GM23338 (cell line): ENCODE measurements around the gene IARS2. TPM values are rescaled to one million over a fixed set of nuclear protein-coding genes. Genes with fewer than 3 reads are reported as not detected.

Experiments
- ATAC-seq: fragments of 200-7000 bp; cut with Tn5 transposase; 3 replicates; pipeline ENCODE4 v1.9.1; 2020
- DNase-seq: peaks from one replicate; pipeline ENCODE4 v3.0.0-alpha.2; 2015; ENCODE audit warnings: low spot score
- H2AFZ ChIP-seq: fragments of 200-600 bp; sonication (generic); 2 replicates; pipeline ENCODE4 v1.8.0; 2016; ENCODE audit warnings: antibody characterized with exemption, mild to moderate bottlenecking, moderate library complexity
- H3F3A ChIP-seq: fragments of 200-600 bp; sonication (generic); replicated peaks from 2 replicates; pipeline ENCODE4 v1.8.0; 2017; ENCODE audit warnings: antibody characterized with exemption, mixed run types, low read depth
- H3K27ac ChIP-seq: fragments of 200-600 bp; sonication (generic); 2 replicates; pipeline ENCODE4 v1.6.1; 2016; ENCODE audit warnings: low read depth
- H3K27me3 ChIP-seq: fragments of 200-600 bp; sonication (generic); 2 replicates; pipeline ENCODE4 v1.8.0; 2016; ENCODE audit warnings: mild to moderate bottlenecking, mixed run types, moderate library complexity; ENCODE audit not compliant: insufficient read depth
- H3K36me3 ChIP-seq: fragments of 200-600 bp; sonication (generic); 2 replicates; pipeline ENCODE4 v1.8.0; 2016; ENCODE audit warnings: mild to moderate bottlenecking; ENCODE audit not compliant: insufficient read depth
- H3K4me1 ChIP-seq: fragments of 200-600 bp; sonication (generic); 2 replicates; pipeline ENCODE4 v1.8.0; 2016; ENCODE audit warnings: mild to moderate bottlenecking, moderate library complexity; ENCODE audit not compliant: insufficient read depth
- H3K4me2 ChIP-seq: fragments of 200-600 bp; sonication (generic); 2 replicates; pipeline ENCODE4 v1.7.1; 2017; ENCODE audit warnings: mixed run types
- H3K4me3 ChIP-seq: fragments of 200-600 bp; sonication (generic); 2 replicates; pipeline ENCODE4 v1.6.1; 2016; ENCODE audit warnings: mixed run types
- H3K79me2 ChIP-seq: fragments of 200-600 bp; sonication (generic); replicated peaks from 2 replicates; pipeline ENCODE4 v1.8.0; 2017; ENCODE audit warnings: mild to moderate bottlenecking; ENCODE audit not compliant: insufficient read depth
- H3K9me2 ChIP-seq: fragments of 200-600 bp; sonication (generic); 2 replicates; pipeline ENCODE4 v1.8.0; 2017; ENCODE audit not compliant: insufficient read depth
- H4K20me1 ChIP-seq: fragments of 200-600 bp; sonication (generic); replicated peaks from 2 replicates; pipeline ENCODE4 v1.8.0; 2017; ENCODE audit warnings: mild to moderate bottlenecking; ENCODE audit not compliant: insufficient read depth
- H3K27ac Mint-ChIP-seq: 2 replicates; pipeline ENCODE4 v1.8.0; 2020; ENCODE audit warnings: inconsistent platforms, mild to moderate bottlenecking, moderate library complexity, mixed read lengths
- H3K27me3 Mint-ChIP-seq: 3 replicates; pipeline ENCODE4 v1.8.0; 2022; ENCODE audit warnings: low read depth, mild to moderate bottlenecking, moderate library complexity, mixed read lengths, inconsistent platforms; ENCODE audit not compliant: insufficient read depth, poor library complexity
- H3K36me3 Mint-ChIP-seq: 3 replicates; pipeline ENCODE4 v1.8.0; 2021; ENCODE audit warnings: low read depth, mild to moderate bottlenecking, inconsistent platforms, moderate library complexity, mixed read lengths
- H3K4me1 Mint-ChIP-seq: 3 replicates; pipeline ENCODE4 v1.8.0; 2020; ENCODE audit warnings: mild to moderate bottlenecking, inconsistent platforms, mixed read lengths
- H3K4me3 Mint-ChIP-seq: 3 replicates; pipeline ENCODE4 v1.8.0; 2021; ENCODE audit warnings: moderate library complexity, mild to moderate bottlenecking, inconsistent platforms, mixed read lengths
- H3K9me3 Mint-ChIP-seq: 3 replicates; pipeline ENCODE4 v1.8.0; 2020; ENCODE audit warnings: moderate library complexity, mild to moderate bottlenecking, inconsistent platforms, mixed read lengths
- CREB1 ChIP-seq: fragments of 250-450 bp; sonication (Bioruptor Pico); IDR thresholded peaks from 2 replicates; pipeline ENCODE4 v1.5.0; 2020; ENCODE audit warnings: low read depth, mild to moderate bottlenecking, moderate library complexity
- EZH2 ChIP-seq: fragments of 200-600 bp; sonication (generic); IDR thresholded peaks from one replicate; pipeline ENCODE4 v1.8.0; 2017; ENCODE audit warnings: antibody characterized with exemption, mild to moderate bottlenecking, low read depth; ENCODE audit not compliant: unreplicated experiment
- EZH2phosphoT487 ChIP-seq: fragments of 200-600 bp; sonication (generic); IDR thresholded peaks from one replicate; pipeline ENCODE4 v1.8.1; 2018; ENCODE audit warnings: antibody characterized with exemption; ENCODE audit not compliant: unreplicated experiment
- JUNB ChIP-seq: IDR thresholded peaks from one replicate; pipeline ENCODE4 v1.6.1; 2016; ENCODE audit warnings: antibody characterized with exemption; ENCODE audit not compliant: unreplicated experiment
- NANOG ChIP-seq: IDR thresholded peaks from 2 replicates; pipeline ENCODE4 v1.6.1; 2016; ENCODE audit warnings: antibody characterized with exemption, borderline replicate concordance
- POLR2AphosphoS5 ChIP-seq: IDR thresholded peaks from 2 replicates; pipeline ENCODE4 v1.6.1; 2016; ENCODE audit warnings: antibody characterized with exemption, low read depth
- STAT1 ChIP-seq: IDR thresholded peaks from one replicate; pipeline ENCODE4 v1.6.1; 2016; ENCODE audit warnings: antibody characterized with exemption; ENCODE audit not compliant: unreplicated experiment
- ZNF114 ChIP-seq: fragments of 250-450 bp; sonication (Bioruptor Pico); IDR thresholded peaks from 2 replicates; pipeline ENCODE4 v1.5.0; 2020; ENCODE audit warnings: mild to moderate bottlenecking, moderate library complexity
- ZNF331 ChIP-seq: fragments of 250-450 bp; sonication (Bioruptor Pico); IDR thresholded peaks from 2 replicates; pipeline ENCODE4 v1.5.0; 2020; ENCODE audit warnings: low read depth, mild to moderate bottlenecking, moderate library complexity
- polyA plus RNA-seq: library from polyadenylated mRNA; unstranded; fragments of >200 nt; fragmentation: Nextera tagmentation; extraction: Ambion mirVana; gene quantifications from 2 replicates; pipeline ENCODE4 v1.2.1, GENCODE V29; 2016
- total RNA-seq: library from RNA; depleted of rRNA; stranded (reverse); fragments of >200 nt; shearing (Covaris generic); gene quantifications from 2 replicates; pipeline ENCODE4 v1.2.3, GENCODE V29; 2014
- TF ChIP-seq, protein P1 (sequence below): fragments of 250-450 bp; sonication (Bioruptor Pico); IDR thresholded peaks from 2 replicates; pipeline ENCODE4 v1.5.0; 2020; ENCODE audit warnings: mild to moderate bottlenecking, moderate library complexity
- TF ChIP-seq, protein P2 (sequence below): IDR thresholded peaks from 2 replicates; pipeline ENCODE4 v1.6.1; 2016; ENCODE audit warnings: antibody characterized with exemption
- TF ChIP-seq, protein P3 (sequence below): IDR thresholded peaks from one replicate; pipeline ENCODE4 v1.6.1; 2018; ENCODE audit warnings: antibody characterized with exemption; ENCODE audit not compliant: unreplicated experiment
- TF ChIP-seq, protein P4 (sequence below), 2 experiments: fragments of 200-600 bp in 1 of 2; sonication (generic) in 1 of 2; conservative IDR thresholded peaks; 2 replicates each; pipeline versions ENCODE4 v1.5.1 to v1.6.1; 2016 to 2017; ENCODE audit warnings: antibody characterized with exemption in 2 of 2, low read depth in 2 of 2, mild to moderate bottlenecking in 2 of 2, moderate library complexity in 1 of 2

IARS2 gene
- total and polyA plus RNA-seq, 2 experiments from 2014 or later = 33.3 to 75.6 TPM

DNA sequence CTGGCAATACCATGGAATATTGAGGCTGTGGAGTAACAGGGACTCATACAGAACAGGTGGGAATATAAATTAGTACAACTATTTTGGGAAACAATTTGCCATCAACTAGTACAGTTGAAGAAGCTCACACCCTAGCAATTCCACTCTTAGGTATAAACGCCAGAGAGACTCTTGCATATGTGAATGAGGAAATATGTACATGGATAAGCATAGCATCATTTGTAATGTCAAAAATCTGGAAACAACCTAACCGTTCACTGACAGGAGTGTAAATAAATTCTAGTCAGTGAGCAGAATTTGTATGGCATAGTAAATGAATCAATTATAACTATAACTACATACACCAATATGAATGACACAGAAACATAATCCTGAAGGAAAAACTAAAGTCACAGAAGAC, 94.6 kb downstream of the IARS2 start:
- peaks cover 51% of the 10 kb centered on the region for H3K36me3 Mint-ChIP-seq
- H3K27me3 ChIP-seq = no peaks in the 10 kb centered on the region
- H3K9me2 ChIP-seq = no peaks in the 10 kb centered on the region
- H3K4me3 Mint-ChIP-seq = no peak overlapping the region
- no peaks in the 10 kb centered on the region for H3K79me2 ChIP-seq
- TF ChIP-seq, protein P1, sequence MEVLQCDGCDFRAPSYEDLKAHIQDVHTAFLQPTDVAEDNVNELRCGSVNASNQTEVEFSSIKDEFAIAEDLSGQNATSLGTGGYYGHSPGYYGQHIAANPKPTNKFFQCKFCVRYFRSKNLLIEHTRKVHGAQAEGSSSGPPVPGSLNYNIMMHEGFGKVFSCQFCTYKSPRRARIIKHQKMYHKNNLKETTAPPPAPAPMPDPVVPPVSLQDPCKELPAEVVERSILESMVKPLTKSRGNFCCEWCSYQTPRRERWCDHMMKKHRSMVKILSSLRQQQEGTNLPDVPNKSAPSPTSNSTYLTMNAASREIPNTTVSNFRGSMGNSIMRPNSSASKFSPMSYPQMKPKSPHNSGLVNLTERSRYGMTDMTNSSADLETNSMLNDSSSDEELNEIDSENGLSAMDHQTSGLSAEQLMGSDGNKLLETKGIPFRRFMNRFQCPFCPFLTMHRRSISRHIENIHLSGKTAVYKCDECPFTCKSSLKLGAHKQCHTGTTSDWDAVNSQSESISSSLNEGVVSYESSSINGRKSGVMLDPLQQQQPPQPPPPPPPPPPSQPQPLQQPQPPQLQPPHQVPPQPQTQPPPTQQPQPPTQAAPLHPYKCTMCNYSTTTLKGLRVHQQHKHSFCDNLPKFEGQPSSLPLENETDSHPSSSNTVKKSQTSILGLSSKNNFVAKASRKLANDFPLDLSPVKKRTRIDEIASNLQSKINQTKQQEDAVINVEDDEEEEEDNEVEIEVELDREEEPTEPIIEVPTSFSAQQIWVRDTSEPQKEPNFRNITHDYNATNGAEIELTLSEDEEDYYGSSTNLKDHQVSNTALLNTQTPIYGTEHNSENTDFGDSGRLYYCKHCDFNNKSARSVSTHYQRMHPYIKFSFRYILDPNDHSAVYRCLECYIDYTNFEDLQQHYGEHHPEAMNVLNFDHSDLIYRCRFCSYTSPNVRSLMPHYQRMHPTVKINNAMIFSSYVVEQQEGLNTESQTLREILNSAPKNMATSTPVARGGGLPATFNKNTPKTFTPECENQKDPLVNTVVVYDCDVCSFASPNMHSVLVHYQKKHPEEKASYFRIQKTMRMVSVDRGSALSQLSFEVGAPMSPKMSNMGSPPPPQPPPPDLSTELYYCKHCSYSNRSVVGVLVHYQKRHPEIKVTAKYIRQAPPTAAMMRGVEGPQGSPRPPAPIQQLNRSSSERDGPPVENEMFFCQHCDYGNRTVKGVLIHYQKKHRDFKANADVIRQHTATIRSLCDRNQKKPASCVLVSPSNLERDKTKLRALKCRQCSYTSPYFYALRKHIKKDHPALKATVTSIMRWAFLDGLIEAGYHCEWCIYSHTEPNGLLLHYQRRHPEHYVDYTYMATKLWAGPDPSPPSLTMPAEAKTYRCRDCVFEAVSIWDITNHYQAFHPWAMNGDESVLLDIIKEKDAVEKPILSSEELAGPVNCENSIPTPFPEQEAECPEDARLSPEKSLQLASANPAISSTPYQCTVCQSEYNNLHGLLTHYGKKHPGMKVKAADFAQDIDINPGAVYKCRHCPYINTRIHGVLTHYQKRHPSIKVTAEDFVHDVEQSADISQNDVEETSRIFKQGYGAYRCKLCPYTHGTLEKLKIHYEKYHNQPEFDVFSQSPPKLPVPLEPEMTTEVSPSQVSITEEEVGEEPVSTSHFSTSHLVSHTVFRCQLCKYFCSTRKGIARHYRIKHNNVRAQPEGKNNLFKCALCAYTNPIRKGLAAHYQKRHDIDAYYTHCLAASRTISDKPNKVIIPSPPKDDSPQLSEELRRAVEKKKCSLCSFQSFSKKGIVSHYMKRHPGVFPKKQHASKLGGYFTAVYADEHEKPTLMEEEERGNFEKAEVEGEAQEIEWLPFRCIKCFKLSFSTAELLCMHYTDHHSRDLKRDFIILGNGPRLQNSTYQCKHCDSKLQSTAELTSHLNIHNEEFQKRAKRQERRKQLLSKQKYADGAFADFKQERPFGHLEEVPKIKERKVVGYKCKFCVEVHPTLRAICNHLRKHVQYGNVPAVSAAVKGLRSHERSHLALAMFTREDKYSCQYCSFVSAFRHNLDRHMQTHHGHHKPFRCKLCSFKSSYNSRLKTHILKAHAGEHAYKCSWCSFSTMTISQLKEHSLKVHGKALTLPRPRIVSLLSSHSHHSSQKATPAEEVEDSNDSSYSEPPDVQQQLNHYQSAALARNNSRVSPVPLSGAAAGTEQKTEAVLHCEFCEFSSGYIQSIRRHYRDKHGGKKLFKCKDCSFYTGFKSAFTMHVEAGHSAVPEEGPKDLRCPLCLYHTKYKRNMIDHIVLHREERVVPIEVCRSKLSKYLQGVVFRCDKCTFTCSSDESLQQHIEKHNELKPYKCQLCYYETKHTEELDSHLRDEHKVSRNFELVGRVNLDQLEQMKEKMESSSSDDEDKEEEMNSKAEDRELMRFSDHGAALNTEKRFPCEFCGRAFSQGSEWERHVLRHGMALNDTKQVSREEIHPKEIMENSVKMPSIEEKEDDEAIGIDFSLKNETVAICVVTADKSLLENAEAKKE (CRISPR knock-in tag) = no peak
- TF ChIP-seq, protein P2, sequence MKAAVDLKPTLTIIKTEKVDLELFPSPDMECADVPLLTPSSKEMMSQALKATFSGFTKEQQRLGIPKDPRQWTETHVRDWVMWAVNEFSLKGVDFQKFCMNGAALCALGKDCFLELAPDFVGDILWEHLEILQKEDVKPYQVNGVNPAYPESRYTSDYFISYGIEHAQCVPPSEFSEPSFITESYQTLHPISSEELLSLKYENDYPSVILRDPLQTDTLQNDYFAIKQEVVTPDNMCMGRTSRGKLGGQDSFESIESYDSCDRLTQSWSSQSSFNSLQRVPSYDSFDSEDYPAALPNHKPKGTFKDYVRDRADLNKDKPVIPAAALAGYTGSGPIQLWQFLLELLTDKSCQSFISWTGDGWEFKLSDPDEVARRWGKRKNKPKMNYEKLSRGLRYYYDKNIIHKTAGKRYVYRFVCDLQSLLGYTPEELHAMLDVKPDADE = no peak
- no peak for TF ChIP-seq ZNF331 (CRISPR knock-in tag)
- no peak for TF ChIP-seq ZNF114 (CRISPR knock-in tag)
- no peak for TF ChIP-seq JUNB
- no peak for TF ChIP-seq STAT1
- no peak for TF ChIP-seq CREB1 (CRISPR knock-in tag)
- TF ChIP-seq NANOG = no peak
- TF ChIP-seq, protein P3, sequence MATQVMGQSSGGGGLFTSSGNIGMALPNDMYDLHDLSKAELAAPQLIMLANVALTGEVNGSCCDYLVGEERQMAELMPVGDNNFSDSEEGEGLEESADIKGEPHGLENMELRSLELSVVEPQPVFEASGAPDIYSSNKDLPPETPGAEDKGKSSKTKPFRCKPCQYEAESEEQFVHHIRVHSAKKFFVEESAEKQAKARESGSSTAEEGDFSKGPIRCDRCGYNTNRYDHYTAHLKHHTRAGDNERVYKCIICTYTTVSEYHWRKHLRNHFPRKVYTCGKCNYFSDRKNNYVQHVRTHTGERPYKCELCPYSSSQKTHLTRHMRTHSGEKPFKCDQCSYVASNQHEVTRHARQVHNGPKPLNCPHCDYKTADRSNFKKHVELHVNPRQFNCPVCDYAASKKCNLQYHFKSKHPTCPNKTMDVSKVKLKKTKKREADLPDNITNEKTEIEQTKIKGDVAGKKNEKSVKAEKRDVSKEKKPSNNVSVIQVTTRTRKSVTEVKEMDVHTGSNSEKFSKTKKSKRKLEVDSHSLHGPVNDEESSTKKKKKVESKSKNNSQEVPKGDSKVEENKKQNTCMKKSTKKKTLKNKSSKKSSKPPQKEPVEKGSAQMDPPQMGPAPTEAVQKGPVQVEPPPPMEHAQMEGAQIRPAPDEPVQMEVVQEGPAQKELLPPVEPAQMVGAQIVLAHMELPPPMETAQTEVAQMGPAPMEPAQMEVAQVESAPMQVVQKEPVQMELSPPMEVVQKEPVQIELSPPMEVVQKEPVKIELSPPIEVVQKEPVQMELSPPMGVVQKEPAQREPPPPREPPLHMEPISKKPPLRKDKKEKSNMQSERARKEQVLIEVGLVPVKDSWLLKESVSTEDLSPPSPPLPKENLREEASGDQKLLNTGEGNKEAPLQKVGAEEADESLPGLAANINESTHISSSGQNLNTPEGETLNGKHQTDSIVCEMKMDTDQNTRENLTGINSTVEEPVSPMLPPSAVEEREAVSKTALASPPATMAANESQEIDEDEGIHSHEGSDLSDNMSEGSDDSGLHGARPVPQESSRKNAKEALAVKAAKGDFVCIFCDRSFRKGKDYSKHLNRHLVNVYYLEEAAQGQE = no peak
- no peak for TF ChIP-seq EZH2phosphoT487
- TF ChIP-seq, protein P4, sequence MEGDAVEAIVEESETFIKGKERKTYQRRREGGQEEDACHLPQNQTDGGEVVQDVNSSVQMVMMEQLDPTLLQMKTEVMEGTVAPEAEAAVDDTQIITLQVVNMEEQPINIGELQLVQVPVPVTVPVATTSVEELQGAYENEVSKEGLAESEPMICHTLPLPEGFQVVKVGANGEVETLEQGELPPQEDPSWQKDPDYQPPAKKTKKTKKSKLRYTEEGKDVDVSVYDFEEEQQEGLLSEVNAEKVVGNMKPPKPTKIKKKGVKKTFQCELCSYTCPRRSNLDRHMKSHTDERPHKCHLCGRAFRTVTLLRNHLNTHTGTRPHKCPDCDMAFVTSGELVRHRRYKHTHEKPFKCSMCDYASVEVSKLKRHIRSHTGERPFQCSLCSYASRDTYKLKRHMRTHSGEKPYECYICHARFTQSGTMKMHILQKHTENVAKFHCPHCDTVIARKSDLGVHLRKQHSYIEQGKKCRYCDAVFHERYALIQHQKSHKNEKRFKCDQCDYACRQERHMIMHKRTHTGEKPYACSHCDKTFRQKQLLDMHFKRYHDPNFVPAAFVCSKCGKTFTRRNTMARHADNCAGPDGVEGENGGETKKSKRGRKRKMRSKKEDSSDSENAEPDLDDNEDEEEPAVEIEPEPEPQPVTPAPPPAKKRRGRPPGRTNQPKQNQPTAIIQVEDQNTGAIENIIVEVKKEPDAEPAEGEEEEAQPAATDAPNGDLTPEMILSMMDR (conservative IDR thresholded peaks at IDR 0.05; ENCODE audit: low read depth in 2 of 2) = no peak
- TF ChIP-seq EZH2 = no peak
- TF ChIP-seq POLR2AphosphoS5 = no peak
- no peaks in the 10 kb centered on the region for H3F3A ChIP-seq
- H3K4me1 Mint-ChIP-seq = no peaks in the 10 kb centered on the region
- no peak overlapping the region for H3K27ac ChIP-seq
- H3K27me3 Mint-ChIP-seq = no peaks in the 10 kb centered on the region
- DNase-seq (no peak), ATAC-seq (no peak)
- H4K20me1 ChIP-seq = no peaks in the 10 kb centered on the region
- no peak overlapping the region for H3K4me2 ChIP-seq
- H3K36me3 ChIP-seq = peaks cover 22% of the 10 kb centered on the region
- H3K4me1 ChIP-seq = no peaks in the 10 kb centered on the region
- no peak overlapping the region for H2AFZ ChIP-seq
- no peaks in the 10 kb centered on the region for H3K9me3 Mint-ChIP-seq
- H3K27ac Mint-ChIP-seq = no peak overlapping the region
- no peak overlapping the region for H3K4me3 ChIP-seq
